Ovary (tissue), 3 donors: ENCODE results near the gene CSMD2.

Source experiments
- CTCF ChIP-seq, 3 donors: fragments of 450-650 bp in 2 of 3; fragments of 200-600 bp in 1 of 3; IDR thresholded peaks; one replicate each; pipeline versions ENCODE4 v1.5.1 to v1.8.0; 2016 to 2022; ENCODE audit warnings: antibody characterized with exemption in 3 of 3, mild to moderate bottlenecking in 1 of 3
- EP300 ChIP-seq: sonication (generic); formaldehyde crosslinking; IDR thresholded peaks from one replicate; pipeline ENCODE4 v1.6.1; 2017; ENCODE audit warnings: antibody characterized with exemption
- donor health status: DM: no; HTN: no; CAD: no.

GRCh38 chr1:34131396-34132160 is 33.5 kb downstream of the CSMD2 start:
- TF ChIP-seq CTCF (IDR thresholded peaks at IDR 0.05) (no peak), EP300 (no peak)
